GM12878 (cell line): Measurements from ENCODE around the gene MALT1. TPM values are rescaled to one million over a fixed set of nuclear protein-coding genes. Genes with fewer than 3 reads are reported as not detected.

ENCODE experiments used
- ATAC-seq: fragments of 200-7000 bp; cut with Tn5 transposase; 3 replicates; pipeline ENCODE4 v1.9.1; 2020; ENCODE audit warnings: mild to moderate bottlenecking, moderate library complexity
- BruUV-seq: library from RNA; stranded (reverse); fragments of 400-500 nt; replicated peaks from 2 replicates; lab custom pipeline; 2021; lab: Mats Ljungman, UMichigan
- CTCF ChIA-PET: fragments of 300-600 bp; sonication (Branson Sonifier 250); formaldehyde crosslinking; extraction: SDS; loops from one replicate; lab custom pipeline; 2021; ENCODE audit warnings: inconsistent platforms; lab: Yijun Ruan, JAX
- POLR2A ChIA-PET: fragments of 350-600 bp; formaldehyde crosslinking; extraction: SDS; loops from one replicate; lab custom pipeline; 2021; ENCODE audit warnings: inconsistent platforms; lab: Charles Lee
- RAD21 ChIA-PET: fragments of 300-600 bp; sonication (Branson Sonifier 250); formaldehyde crosslinking; loops from one replicate; lab custom pipeline; 2023; ENCODE audit warnings: antibody characterized with exemption; ENCODE audit not compliant: unreplicated experiment; lab: Charles Lee
- SMC1A ChIA-PET: fragments of 300-600 bp; sonication (Branson Sonifier 250); formaldehyde crosslinking; loops from one replicate; lab custom pipeline; 2023; ENCODE audit not compliant: unreplicated experiment, uncharacterized antibody; lab: Charles Lee
- DNase-seq: peaks from one replicate; pipeline ENCODE4 v3.0.0-alpha.2; 2011; ENCODE audit warnings: low read depth, low spot score
- FAIRE-seq: peaks from 3 replicates; lab custom pipeline; 2011; peaks lifted over from hg19 to GRCh38; lab: Jason Lieb, UNC
- H2AFZ ChIP-seq: 2 replicates; pipeline ENCODE4 v1.6.0; 2011; ENCODE audit warnings: low read depth, low read length, control low read depth; ENCODE audit not compliant: control insufficient read depth
- H3K27ac ChIP-seq: 2 replicates; pipeline ENCODE4 v1.5.1; 2011; ENCODE audit warnings: control low read depth; ENCODE audit not compliant: control insufficient read depth, insufficient read depth
- H3K27me3 ChIP-seq, 2 experiments: replicated peaks in 1 of 2; 2 replicates each; pipeline versions ENCODE4 v1.6.0 to v1.6.1; 2011; ENCODE audit warnings: low read length in 1 of 2; ENCODE audit not compliant: control insufficient read depth in 2 of 2, insufficient read depth in 2 of 2
- H3K36me3 ChIP-seq, 2 experiments: 2 replicates each; pipeline ENCODE4 v1.5.1; 2011; ENCODE audit warnings: low read length in 1 of 2; ENCODE audit not compliant: control insufficient read depth in 2 of 2, insufficient read depth in 2 of 2
- H3K4me1 ChIP-seq: 2 replicates; pipeline ENCODE4 v1.6.1; 2011; ENCODE audit warnings: mild to moderate bottlenecking, low read length, moderate library complexity, mixed read lengths; ENCODE audit not compliant: control insufficient read depth, insufficient read depth
- H3K4me2 ChIP-seq: 2 replicates; pipeline ENCODE4 v1.6.0; 2011; ENCODE audit warnings: control low read depth; ENCODE audit not compliant: control insufficient read depth, insufficient read depth
- H3K4me3 ChIP-seq: fragments of 200-600 bp; sonication (generic); 2 replicates; pipeline ENCODE4 v1.5.1; 2016
- H3K79me2 ChIP-seq: 2 replicates; pipeline ENCODE4 v1.6.0; 2011; ENCODE audit warnings: low read length; ENCODE audit not compliant: control insufficient read depth, insufficient read depth
- H3K9ac ChIP-seq: 2 replicates; pipeline ENCODE4 v1.8.0; 2011; ENCODE audit warnings: low read length, control low read depth, mixed read lengths; ENCODE audit not compliant: control insufficient read depth, insufficient read depth
- H3K9me3 ChIP-seq: replicated peaks from 3 replicates; pipeline ENCODE4 v1.5.1; 2011; ENCODE audit warnings: mild to moderate bottlenecking, low read length; ENCODE audit not compliant: control insufficient read depth, insufficient read depth
- H4K20me1 ChIP-seq: 2 replicates; pipeline ENCODE4 v1.6.0; 2011; ENCODE audit not compliant: control insufficient read depth, insufficient read depth
- ATF2 ChIP-seq: IDR thresholded peaks from 2 replicates; pipeline ENCODE4 v1.6.1; 2012; ENCODE audit warnings: low read length, inconsistent platforms
- BMI1 ChIP-seq: fragments of 450-650 bp; IDR thresholded peaks from 2 replicates; pipeline ENCODE4 v1.6.1; 2016; ENCODE audit warnings: mild to moderate bottlenecking, moderate library complexity, borderline replicate concordance
- CHD2 ChIP-seq: IDR thresholded peaks from 2 replicates; pipeline ENCODE4 v1.6.1; 2011; ENCODE audit warnings: low read depth, low read length, improper control_type of control experiment, borderline replicate concordance
- EP300 ChIP-seq, 2 experiments: fragments of 150-350 bp in 1 of 2; IDR thresholded peaks; 2 replicates each; pipeline ENCODE4 v1.6.1; 2011 to 2012; ENCODE audit warnings: low read depth in 2 of 2, low read length in 2 of 2, borderline replicate concordance in 1 of 2, improper control_type of control experiment in 1 of 2, inconsistent platforms in 1 of 2; ENCODE audit not compliant: control insufficient read depth in 1 of 2
- HDAC2 ChIP-seq: fragments of 200-600 bp; sonication (generic); IDR thresholded peaks from 2 replicates; pipeline ENCODE4 v1.6.1; 2017
- USF1 ChIP-seq: IDR thresholded peaks from 2 replicates; pipeline ENCODE4 v1.6.1; 2011; ENCODE audit warnings: borderline replicate concordance, low read depth, mild to moderate bottlenecking, moderate library complexity, mixed read lengths, low read length; ENCODE audit not compliant: insufficient read depth; ENCODE audit errors: extremely low read length
- ZBTB33 ChIP-seq: fragments of 450-650 bp; IDR thresholded peaks from 2 replicates; pipeline ENCODE4 v1.6.1; 2017; ENCODE audit warnings: mild to moderate bottlenecking
- ZSCAN29 ChIP-seq: fragments of 450-650 bp; IDR thresholded peaks from 2 replicates; pipeline ENCODE4 v1.6.1; 2017; ENCODE audit warnings: mild to moderate bottlenecking, moderate library complexity
- WGBS: methylation state at CpG from one replicate; pipeline ENCODE4 v1.1.6; 2016; ENCODE audit warnings: low lambda C conversion rate; ENCODE audit not compliant: insufficient replicate concordance, insufficient coverage; ENCODE audit errors: missing lambda C conversion rate; 5-methylcytosine and 5-hydroxymethylcytosine counted together
- in situ Hi-C: fragments of 300-500 bp; cut with MboI; formaldehyde crosslinking; loops from 9 replicates; pipeline ENCODE4 v1.14.3; 2018; ENCODE audit warnings: mixed read lengths
- intact Hi-C: fragments of 100-400 bp; cut with micrococcal nuclease; formaldehyde crosslinking; loops from one replicate; pipeline ENCODE4 v1.14.2; 2022; ENCODE audit not compliant: unreplicated experiment
- polyA plus RNA-seq, 11 experiments: library from polyadenylated mRNA; depleted of rRNA in 4 of 11; unstranded in 6 of 11; stranded (reverse) in 5 of 11; fragments of >200 nt; fragmentation: Nextera tagmentation in 4 of 11; fragmentation: Illumina TruSeq in 1 of 11; extraction: Ambion mirVana in 4 of 11; extraction: Trizol in 1 of 11; gene quantifications; 1 replicate in 1 of 11; 2 replicates in 10 of 11; pipeline versions ENCODE4 v1.2.1 to v1.2.3, GENCODE V29; 2011 to 2016; ENCODE audit warnings: inconsistent platforms in 2 of 11, missing spikeins in 2 of 11, low read depth in 1 of 11
- total RNA-seq, 4 experiments: library from RNA; depleted of rRNA in 3 of 4; stranded (reverse); fragments of >200 nt in 3 of 4; fragmentation: Illumina TruSeq in 1 of 4; extraction: Trizol in 1 of 4; gene quantifications; 2 replicates each; pipeline versions ENCODE4 v1.2.1 to v1.2.3, GENCODE V29; 2013 to 2021

MALT1 gene
- total and polyA plus RNA-seq, 10 of the 15 experiments (the other 5 are each of a cell fraction or from before 2014, with no cell fraction given): 17.6 to 126 (median 45.4) TPM

- Histone ChIP-seq H3K4me3 (no peak overlapping the region), H2AFZ (no peak overlapping the region), H3K36me3 (no peaks in the 10 kb centered on the region), H3K27me3 (no peaks in the 10 kb centered on the region), H3K79me2 (no peaks in the 10 kb centered on the region), H3K4me2 (no peak overlapping the region), H3K9me3 (peaks cover 1% of the 10 kb centered on the region; the same call in 1 of the 3 replicates), H4K20me1 (no peaks in the 10 kb centered on the region), H3K27ac (no peak overlapping the region), H3K4me1 (0 out of 2 replicates have a peak, but pooled peaks cover 3% of the 10 kb centered on the region), H3K9ac (no peak overlapping the region)
- ChIA-PET SMC1A (interaction anchor here (0.9 to 1.3 kb wide), 7 partner anchors 10 to 97 kb away, joined by 3 to 6 read pairs (median 3); no protein-coding TSS in a partner anchor), RAD21 (no interaction called here), CTCF (interaction anchor here (0.7 kb wide), 1 partner anchor 10 kb away, joined by 3 read pairs; no protein-coding TSS in a partner anchor), POLR2A (interaction anchor here (1.0 to 1.2 kb wide), 3 partner anchors 10 to 47 kb away, joined by 3 read pairs; no protein-coding TSS in a partner anchor)
- TF ChIP-seq ATF2 (no peak), USF1 (no peak), ZBTB33 (no peak), CHD2 (no peak), EP300 (IDR thresholded peaks at IDR 0.05; ENCODE audit: borderline replicate concordance in 1 of 2, control insufficient read depth in 1 of 2, low read depth in 2 of 2, low read length in 2 of 2) (no peak), ZSCAN29 (no peak), HDAC2 (no peak), BMI1 (no peak)
- BruUV-seq: no TSS peak
- intact Hi-C loops (no loop called here), in situ Hi-C loops (no loop called here)
- no peak for FAIRE-seq
- ATAC-seq: no peak
- WGBS: 92% methylated on average over 10 of the region's 10 CpGs
- no peak for DNase-seq
These were observed 45.4 kb upstream of the MALT1 start for GRCh38 chr18:58625839-58626238.
